RWPE2 (cell line): ENCODE measurements around the gene FGD2.

Experiments
- ATAC-seq: fragments of 200-7000 bp; cut with Tn5 transposase; 3 replicates; pipeline ENCODE4 v1.9.1; 2021; ENCODE audit warnings: low read depth
- DNase-seq: peaks from one replicate; pipeline ENCODE4 v3.0.0-alpha.2; 2020; ENCODE audit warnings: low spot score
- H3K27ac ChIP-seq: fragments of 450-650 bp; 2 replicates; pipeline ENCODE4 v1.5.1; 2017; ENCODE audit warnings: mild to moderate bottlenecking; ENCODE audit not compliant: poor library complexity, severe bottlenecking
- H3K27me3 ChIP-seq: fragments of 250-450 bp; sonication (Bioruptor Pico); 2 replicates; pipeline ENCODE4 v1.5.1; 2021; ENCODE audit warnings: mild to moderate bottlenecking, moderate library complexity; ENCODE audit not compliant: insufficient read depth, poor library complexity, severe bottlenecking
- H3K36me3 ChIP-seq: fragments of 250-450 bp; sonication (Bioruptor Pico); 2 replicates; pipeline ENCODE4 v1.5.1; 2020; ENCODE audit warnings: low read depth, mild to moderate bottlenecking, moderate library complexity
- H3K4me1 ChIP-seq: fragments of 250-450 bp; sonication (Bioruptor Pico); 2 replicates; pipeline ENCODE4 v1.5.1; 2021; ENCODE audit warnings: mild to moderate bottlenecking, moderate library complexity; ENCODE audit not compliant: insufficient read depth, poor library complexity, severe bottlenecking
- H3K4me3 ChIP-seq: fragments of 250-450 bp; sonication (Bioruptor Pico); 2 replicates; pipeline ENCODE4 v1.5.1; 2021; ENCODE audit warnings: mild to moderate bottlenecking, moderate library complexity; ENCODE audit not compliant: severe bottlenecking
- H3K9me3 ChIP-seq: fragments of 250-450 bp; sonication (Bioruptor Pico); 2 replicates; pipeline ENCODE4 v1.5.1; 2021; ENCODE audit warnings: mild to moderate bottlenecking, moderate library complexity; ENCODE audit not compliant: severe bottlenecking
- CTCF ChIP-seq: fragments of 450-650 bp; IDR thresholded peaks from one replicate; pipeline ENCODE4 v1.5.1; 2017; ENCODE audit warnings: mild to moderate bottlenecking, moderate library complexity; ENCODE audit not compliant: poor library complexity, severe bottlenecking

Gene FGD2

GRCh38 chr6:36968266-36968977, 37.0 kb upstream of the FGD2 start:
- TF ChIP-seq CTCF, result no peak
- Histone ChIP-seq H3K36me3 (peaks cover 60% of the 10 kb centered on the region), H3K9me3 (no peaks in the 10 kb centered on the region), H3K4me1 (peaks cover 17% of the 10 kb centered on the region), H3K27me3 (no peaks in the 10 kb centered on the region), H3K4me3 (no peak overlapping the region), H3K27ac (peak overlapping the region; percentile 20)
- peak; percentile 39; the same call in 2 of the 3 replicates for ATAC-seq
- DNase-seq, result no peak

DNA sequence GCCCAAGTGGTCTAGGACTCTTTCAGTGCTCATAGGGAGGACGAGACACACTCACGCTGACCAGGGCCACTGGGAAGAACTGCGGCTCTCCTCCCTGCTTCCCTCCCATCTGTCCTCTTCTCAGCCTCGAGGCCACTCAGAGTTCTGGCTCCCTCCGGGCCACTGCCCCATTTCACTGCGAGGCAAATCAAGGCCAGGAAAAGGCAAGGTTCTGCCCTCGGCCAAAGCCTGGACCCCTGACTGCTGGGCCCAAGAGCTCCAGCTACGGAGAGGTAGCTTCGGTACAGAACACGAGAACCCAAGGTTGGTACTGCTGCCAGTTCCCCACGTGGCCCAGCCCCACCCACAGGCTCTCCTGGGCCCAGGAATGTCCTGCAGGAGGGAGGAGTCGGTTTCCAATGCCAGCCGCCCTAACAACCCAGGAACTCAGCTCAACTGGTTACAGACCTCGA, 36.2 kb upstream of the FGD2 start:
- no peak for TF ChIP-seq CTCF
- DNase-seq (no peak), ATAC-seq (peak; percentile 47; the same call in 2 of the 3 replicates)
- Histone ChIP-seq H3K4me1 (peaks cover 10% of the 10 kb centered on the region), H3K36me3 (peaks cover 69% of the 10 kb centered on the region), H3K27me3 (no peaks in the 10 kb centered on the region), H3K9me3 (no peaks in the 10 kb centered on the region), H3K27ac (peak overlapping the region; percentile 20), H3K4me3 (no peak overlapping the region)

- H3K4me3 ChIP-seq, result no peak overlapping the region
- no peak overlapping the region for H3K27ac ChIP-seq
- H3K4me1 ChIP-seq, result peaks cover 10% of the 10 kb centered on the region
- no peak for TF ChIP-seq CTCF
- DNase-seq, result no peak
- no peak for ATAC-seq
- H3K36me3 ChIP-seq, result peaks cover 78% of the 10 kb centered on the region
- no peaks in the 10 kb centered on the region for H3K27me3 ChIP-seq
- no peaks in the 10 kb centered on the region for H3K9me3 ChIP-seq
These were observed 35.2 kb upstream of the FGD2 start for GRCh38 chr6:36969988-36970891.

DNA sequence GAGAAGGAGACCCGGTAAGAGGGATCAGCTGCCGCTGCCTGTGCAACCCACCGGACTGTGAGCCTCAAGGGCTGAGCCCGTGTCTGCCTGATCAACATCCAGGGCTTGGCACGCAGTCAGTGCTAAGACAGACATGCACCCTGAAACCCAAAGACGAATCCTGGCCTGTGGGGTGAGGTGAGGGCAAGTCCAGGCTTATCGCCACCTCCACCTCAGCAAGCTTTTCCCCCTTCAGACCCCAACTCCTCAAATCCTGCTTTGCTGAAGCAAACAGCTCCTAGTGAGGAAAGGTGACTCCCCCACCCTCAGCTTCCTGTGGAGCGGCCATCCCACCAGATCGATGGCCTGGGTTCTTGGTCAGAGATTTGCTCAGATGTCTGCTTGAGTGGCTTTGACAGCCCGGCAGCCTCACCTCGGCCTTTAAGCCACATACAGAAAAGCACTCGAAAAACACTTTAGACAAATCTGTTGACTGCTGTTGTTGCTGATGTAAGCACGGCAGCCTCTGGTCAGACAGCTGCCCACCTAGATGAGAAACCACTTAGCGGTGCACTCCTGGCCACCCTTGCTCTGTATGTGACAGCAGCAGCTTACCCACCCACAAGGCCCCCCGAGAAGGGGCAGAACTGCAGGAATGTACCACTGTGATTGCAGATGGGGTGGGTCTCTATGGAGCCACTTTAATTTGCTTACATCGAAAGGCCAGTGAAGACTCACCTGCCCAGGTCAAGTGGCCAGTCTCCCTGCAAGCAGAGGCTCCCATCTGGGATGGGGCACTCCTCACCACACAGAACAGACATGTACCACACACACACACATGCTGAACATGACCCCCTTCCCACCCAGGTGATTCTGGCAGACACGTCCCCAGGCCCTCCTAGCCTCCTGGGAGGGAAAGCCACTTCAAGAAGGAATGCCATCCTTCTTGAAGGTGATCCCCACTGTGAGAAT, 34.3 kb upstream of the FGD2 start:
- ATAC-seq (no peak), DNase-seq (no peak)
- peaks cover 10% of the 10 kb centered on the region for H3K4me1 ChIP-seq
- H3K4me3 ChIP-seq, result no peak overlapping the region
- no peak overlapping the region for H3K27ac ChIP-seq
- no peaks in the 10 kb centered on the region for H3K9me3 ChIP-seq
- TF ChIP-seq CTCF, result no peak
- H3K27me3 ChIP-seq, result no peaks in the 10 kb centered on the region
- H3K36me3 ChIP-seq, result peaks cover 88% of the 10 kb centered on the region
